Heart left ventricle (tissue), 13 donors: ENCODE data around the gene VCL.

Experiments
- CTCF ChIP-seq, 12 donors: fragments of 200-600 bp; sonication (generic) in 4 of 12; IDR thresholded peaks; one replicate each; pipeline versions ENCODE4 v1.5.0 to v1.8.0; 2018 to 2022; ENCODE audit warnings: antibody characterized with exemption in 12 of 12, mild to moderate bottlenecking in 5 of 12
- POLR2A ChIP-seq, 2 donors: fragments of 450-650 bp; IDR thresholded peaks; one replicate each; pipeline ENCODE4 v1.6.1; 2017; ENCODE audit warnings: antibody characterized with exemption in 2 of 2, mild to moderate bottlenecking in 2 of 2, moderate library complexity in 2 of 2
- donor health status: ischemic (EF 13 %, LVEDD 7.1; RV severe dilation, severe dysfunction).
- donor health status: DM: no; HTN: yes; CAD: no.
- donor health status: DM: no; HTN: no; CAD: no.
- donor health status: ischemic (EF 25% LVEDD 6.9; RV normal size, moderate dysfunction).
- donor health status: ischemic (EF 25% LVEDD 5.7; RV mildly dilated, moderate dysfunction).
- donor health status: ischemic (EF 35%, LVEDD 5.7; RV mildly dilated, moderate dysfunction).
- donor health status: nonischemic (EF 11% LVEDD 7.7; RV severe dilation, severe dysfunction).
- donor health status: DM: yes; HTN: yes; CAD: no.
- donor health status: PGD.
- donor health status: ischemic (EF 29% LVEDD 5.4; RV normal size, mild dysfunction).
- donor health status: nonischemic (EF 23%, LVEDD 6.1; RV moderate dilation, normal function).

- TF ChIP-seq CTCF (IDR thresholded peaks at IDR 0.05), result no peak
- TF ChIP-seq POLR2A (IDR thresholded peaks at IDR 0.05), result no peak
Measured at GRCh38 chr10:74044419-74044818, 46.5 kb downstream of the VCL start.
